MM.1S (cell line): Measurements from ENCODE around the gene IFI44.

Experiments used
- EZH2 ChIP-seq: fragments of 300-600 bp; sonication (generic); optimal IDR thresholded peaks from 2 replicates; pipeline ENCODE3; 2017; ENCODE audit warnings: low read depth, mild to moderate bottlenecking, antibody characterized with exemption, low read length, mixed read lengths
- TF ChIP-seq, protein P1 (sequence below): fragments of 300-600 bp; sonication (generic); IDR thresholded peaks from 2 replicates; pipeline ENCODE4 v1.5.1; 2016; ENCODE audit warnings: antibody characterized with exemption, low read length, mixed read lengths

DNA sequence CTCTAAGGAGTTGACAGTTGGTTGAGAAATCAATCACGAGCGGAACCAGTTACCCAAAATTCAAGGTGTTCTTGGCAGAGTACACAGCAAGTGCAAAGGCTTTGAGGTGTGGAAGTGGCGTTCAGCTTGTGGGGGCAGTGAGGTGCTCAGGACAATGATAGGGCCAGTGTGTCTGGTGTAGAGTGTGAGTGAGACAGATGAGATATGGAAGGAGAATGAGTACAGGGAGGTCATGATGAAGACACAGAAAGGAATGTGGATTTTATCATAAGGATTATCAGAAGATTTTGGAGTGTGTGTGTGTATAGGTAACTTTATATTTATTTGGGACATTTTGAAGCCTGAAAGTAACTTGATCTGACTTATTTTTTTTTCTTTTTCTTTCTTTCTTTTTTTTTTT is 40.9 kb downstream of the IFI44 start:
- no peak for TF ChIP-seq EZH2
- TF ChIP-seq, protein P1, sequence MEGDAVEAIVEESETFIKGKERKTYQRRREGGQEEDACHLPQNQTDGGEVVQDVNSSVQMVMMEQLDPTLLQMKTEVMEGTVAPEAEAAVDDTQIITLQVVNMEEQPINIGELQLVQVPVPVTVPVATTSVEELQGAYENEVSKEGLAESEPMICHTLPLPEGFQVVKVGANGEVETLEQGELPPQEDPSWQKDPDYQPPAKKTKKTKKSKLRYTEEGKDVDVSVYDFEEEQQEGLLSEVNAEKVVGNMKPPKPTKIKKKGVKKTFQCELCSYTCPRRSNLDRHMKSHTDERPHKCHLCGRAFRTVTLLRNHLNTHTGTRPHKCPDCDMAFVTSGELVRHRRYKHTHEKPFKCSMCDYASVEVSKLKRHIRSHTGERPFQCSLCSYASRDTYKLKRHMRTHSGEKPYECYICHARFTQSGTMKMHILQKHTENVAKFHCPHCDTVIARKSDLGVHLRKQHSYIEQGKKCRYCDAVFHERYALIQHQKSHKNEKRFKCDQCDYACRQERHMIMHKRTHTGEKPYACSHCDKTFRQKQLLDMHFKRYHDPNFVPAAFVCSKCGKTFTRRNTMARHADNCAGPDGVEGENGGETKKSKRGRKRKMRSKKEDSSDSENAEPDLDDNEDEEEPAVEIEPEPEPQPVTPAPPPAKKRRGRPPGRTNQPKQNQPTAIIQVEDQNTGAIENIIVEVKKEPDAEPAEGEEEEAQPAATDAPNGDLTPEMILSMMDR = no peak
